Transverse colon (tissue), 3 donors: ENCODE data around the gene MGAT5.

ENCODE experiments used
- POLR2A ChIP-seq: fragments of 450-650 bp; IDR thresholded peaks from one replicate; pipeline ENCODE4 v1.6.1; 2016; ENCODE audit warnings: antibody characterized with exemption, mild to moderate bottlenecking, moderate library complexity
- TF ChIP-seq, protein P1 (sequence below), 5 experiments: fragments of 200-600 bp in 3 of 5; fragments of 450-650 bp in 2 of 5; sonication (generic) in 3 of 5; IDR thresholded peaks; 1 replicate in 2 of 5; 2 replicates in 3 of 5; pipeline ENCODE4 v1.5.1; 2016 to 2017; ENCODE audit warnings: antibody characterized with exemption in 5 of 5, inconsistent platforms in 3 of 5, mild to moderate bottlenecking in 2 of 5, moderate library complexity in 1 of 5

DNA sequence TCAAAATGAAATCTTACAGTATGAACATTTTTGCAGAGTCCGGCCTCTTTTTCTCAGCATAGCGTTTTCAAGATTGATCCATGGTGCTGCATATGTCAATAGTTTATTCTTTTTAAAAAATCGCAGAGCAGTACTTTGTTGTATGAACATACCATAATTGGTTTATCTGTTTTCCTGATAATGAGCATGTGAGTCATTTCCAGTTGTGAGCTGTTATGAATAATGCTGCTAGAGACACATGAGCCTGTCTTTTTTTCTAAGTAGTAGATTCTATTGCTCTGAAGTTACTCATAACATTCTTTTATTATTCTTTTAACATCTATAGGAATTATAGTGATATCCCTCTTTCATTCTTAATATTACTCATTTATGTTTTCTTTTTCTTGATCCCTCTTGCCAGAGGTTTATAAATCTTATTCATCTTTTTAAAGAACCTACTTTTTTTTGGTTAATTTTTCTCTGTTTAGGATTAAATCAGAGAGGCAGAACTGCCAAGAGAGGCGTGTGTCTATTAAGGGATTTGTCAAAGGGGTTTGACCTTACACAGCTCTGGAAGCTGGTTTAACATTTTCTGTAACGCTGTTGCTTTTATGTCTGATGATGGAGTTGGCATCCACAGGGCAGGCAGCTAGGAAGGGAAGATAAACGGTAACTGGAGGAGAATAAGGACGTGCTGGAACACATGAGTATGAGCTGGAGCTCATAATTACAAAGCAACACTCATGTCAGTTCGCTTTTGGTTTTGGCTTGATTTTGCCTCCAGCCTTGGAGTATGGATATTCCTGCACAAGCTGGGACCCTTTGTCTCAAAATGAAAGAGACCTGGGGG is 47.4 kb downstream of the MGAT5 start:
- TF ChIP-seq, protein P1, sequence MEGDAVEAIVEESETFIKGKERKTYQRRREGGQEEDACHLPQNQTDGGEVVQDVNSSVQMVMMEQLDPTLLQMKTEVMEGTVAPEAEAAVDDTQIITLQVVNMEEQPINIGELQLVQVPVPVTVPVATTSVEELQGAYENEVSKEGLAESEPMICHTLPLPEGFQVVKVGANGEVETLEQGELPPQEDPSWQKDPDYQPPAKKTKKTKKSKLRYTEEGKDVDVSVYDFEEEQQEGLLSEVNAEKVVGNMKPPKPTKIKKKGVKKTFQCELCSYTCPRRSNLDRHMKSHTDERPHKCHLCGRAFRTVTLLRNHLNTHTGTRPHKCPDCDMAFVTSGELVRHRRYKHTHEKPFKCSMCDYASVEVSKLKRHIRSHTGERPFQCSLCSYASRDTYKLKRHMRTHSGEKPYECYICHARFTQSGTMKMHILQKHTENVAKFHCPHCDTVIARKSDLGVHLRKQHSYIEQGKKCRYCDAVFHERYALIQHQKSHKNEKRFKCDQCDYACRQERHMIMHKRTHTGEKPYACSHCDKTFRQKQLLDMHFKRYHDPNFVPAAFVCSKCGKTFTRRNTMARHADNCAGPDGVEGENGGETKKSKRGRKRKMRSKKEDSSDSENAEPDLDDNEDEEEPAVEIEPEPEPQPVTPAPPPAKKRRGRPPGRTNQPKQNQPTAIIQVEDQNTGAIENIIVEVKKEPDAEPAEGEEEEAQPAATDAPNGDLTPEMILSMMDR (IDR thresholded peaks at IDR 0.05), result no peak
- no peak for TF ChIP-seq POLR2A
